ENCODE measurements around the gene PLXNA3.
A peak's percentile ranks its signal among the peaks of the same experiment; 100 is the strongest.

PLXNA3 gene

DNA sequence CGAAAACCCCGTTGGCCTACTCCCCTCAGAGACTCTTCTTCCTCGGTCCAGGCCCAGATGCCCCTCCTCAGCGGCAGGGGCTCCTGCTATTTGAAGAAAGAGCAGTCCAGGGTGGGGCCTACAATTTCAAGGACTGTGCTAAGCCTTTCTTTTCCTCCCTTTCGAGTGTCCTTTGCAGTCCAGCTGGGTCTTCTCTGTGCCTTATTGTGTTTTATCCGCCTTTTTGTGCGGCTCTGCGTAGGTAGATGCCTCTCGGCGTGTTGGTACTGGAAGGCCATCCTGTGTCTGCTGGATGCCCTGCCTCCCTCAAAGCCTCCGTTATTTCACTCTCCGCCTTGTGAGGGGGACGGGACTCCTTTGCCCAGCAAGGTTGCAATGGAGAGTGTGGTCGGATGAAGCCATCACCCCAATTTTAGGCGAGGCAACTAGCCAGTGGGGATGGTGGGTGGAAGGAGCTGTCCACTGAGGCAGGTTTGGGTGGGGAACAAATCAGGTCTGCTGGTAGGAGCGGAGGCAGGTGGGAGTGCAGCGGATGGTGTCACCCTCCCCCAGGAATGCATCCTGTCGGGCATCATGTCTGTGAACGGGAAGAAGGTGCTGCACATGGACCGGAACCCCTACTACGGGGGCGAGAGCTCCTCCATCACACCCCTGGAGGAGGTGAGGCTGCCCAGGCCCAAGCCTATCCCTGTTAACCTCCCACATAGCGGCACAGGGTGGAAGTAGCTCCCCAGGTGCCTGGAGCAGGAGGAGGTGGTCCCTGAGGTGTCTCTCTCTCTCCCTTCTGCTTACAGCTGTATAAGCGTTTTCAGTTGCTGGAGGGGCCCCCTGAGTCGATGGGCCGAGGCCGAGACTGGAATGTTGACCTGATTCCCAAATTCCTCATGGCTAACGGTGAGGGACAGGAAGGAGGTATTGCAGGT lies 19.8 kb upstream of the PLXNA3 start:
- Histone ChIP-seq H3K9ac (ENCODE audit: low read depth, low read length) (no peak overlapping the region), H3K36me3 (ENCODE audit: control insufficient read depth, insufficient read depth, low read length) (peaks cover 36% of the 10 kb centered on the region), H3K4me3 (ENCODE audit: low read depth, low read length) (peak overlapping the region; percentile 59)

GRCh38 chrX:154439841-154440240 lies 18.2 kb upstream of the PLXNA3 start:
- H3K4me3 ChIP-seq (ENCODE audit: low read depth, low read length): no peak overlapping the region
- no peaks in the 10 kb centered on the region for H3K4me1 ChIP-seq (ENCODE audit: control insufficient read depth, insufficient read depth, low read length)
- H3K9ac ChIP-seq (ENCODE audit: low read depth, low read length): no peak overlapping the region
- H3K27me3 ChIP-seq (ENCODE audit: control insufficient read depth, insufficient read depth, low read length): no peaks in the 10 kb centered on the region
- H3K36me3 ChIP-seq (ENCODE audit: control insufficient read depth, insufficient read depth, low read length): peaks cover 36% of the 10 kb centered on the region
- no peaks in the 10 kb centered on the region for H3K9me3 ChIP-seq (ENCODE audit: control insufficient read depth, insufficient read depth, low read length)

More for the DNA sequence above, 19.8 kb upstream of the PLXNA3 start:
- no peaks in the 10 kb centered on the region for H3K4me1 ChIP-seq (ENCODE audit: control insufficient read depth, insufficient read depth, low read length)
- no peaks in the 10 kb centered on the region for H3K9me3 ChIP-seq (ENCODE audit: control insufficient read depth, insufficient read depth, low read length)
- no peaks in the 10 kb centered on the region for H3K27me3 ChIP-seq (ENCODE audit: control insufficient read depth, insufficient read depth, low read length)

DNA sequence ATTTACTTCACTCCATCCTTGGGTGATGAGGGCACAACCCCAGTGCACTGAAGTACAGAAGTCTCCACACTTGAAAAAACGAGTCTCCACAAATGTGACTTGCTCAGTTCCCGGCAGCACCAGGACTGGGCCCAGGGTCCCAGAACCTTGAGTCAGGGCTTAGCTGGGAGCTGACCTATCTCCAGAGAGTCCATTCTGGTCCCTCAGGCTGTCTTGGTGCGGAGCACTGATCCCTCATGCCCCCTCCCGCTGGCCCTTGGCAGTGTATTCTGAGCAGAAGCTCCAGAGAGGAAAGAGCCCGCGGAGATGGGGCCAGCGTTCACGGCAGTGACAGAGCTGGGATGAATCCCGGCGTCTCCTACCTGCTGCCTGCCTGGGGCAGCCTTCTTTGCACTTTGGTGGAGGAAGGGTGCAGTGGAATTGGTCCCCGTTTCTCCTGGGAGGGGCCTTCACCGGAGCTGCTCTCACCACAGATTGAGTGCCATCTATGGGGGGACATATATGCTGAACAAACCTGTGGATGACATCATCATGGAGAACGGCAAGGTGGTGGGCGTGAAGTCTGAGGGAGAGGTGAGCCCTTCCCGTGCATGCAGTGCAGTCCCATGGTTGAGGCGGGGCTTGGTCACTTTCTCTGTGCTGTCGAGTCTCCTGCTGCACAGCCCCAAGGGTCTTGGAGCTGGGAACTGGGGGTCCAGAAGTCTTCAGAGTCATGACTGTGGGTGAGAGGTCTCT lies 17.3 kb upstream of the PLXNA3 start:
- Histone ChIP-seq H3K4me3 (ENCODE audit: low read depth, low read length) (no peak overlapping the region), H3K9ac (ENCODE audit: low read depth, low read length) (no peak overlapping the region), H3K36me3 (ENCODE audit: control insufficient read depth, insufficient read depth, low read length) (peaks cover 35% of the 10 kb centered on the region), H3K4me1 (ENCODE audit: control insufficient read depth, insufficient read depth, low read length) (no peaks in the 10 kb centered on the region), H3K9me3 (ENCODE audit: control insufficient read depth, insufficient read depth, low read length) (no peaks in the 10 kb centered on the region), H3K27me3 (ENCODE audit: control insufficient read depth, insufficient read depth, low read length) (no peaks in the 10 kb centered on the region)

GRCh38 chrX:154441564-154441963 lies 16.5 kb upstream of the PLXNA3 start:
- H3K9me3 ChIP-seq (ENCODE audit: control insufficient read depth, insufficient read depth, low read length): no peaks in the 10 kb centered on the region
- H3K36me3 ChIP-seq (ENCODE audit: control insufficient read depth, insufficient read depth, low read length): peaks cover 40% of the 10 kb centered on the region
- no peaks in the 10 kb centered on the region for H3K27me3 ChIP-seq (ENCODE audit: control insufficient read depth, insufficient read depth, low read length)
- no peaks in the 10 kb centered on the region for H3K4me1 ChIP-seq (ENCODE audit: control insufficient read depth, insufficient read depth, low read length)
- no peak overlapping the region for H3K9ac ChIP-seq (ENCODE audit: low read depth, low read length)
- H3K4me3 ChIP-seq (ENCODE audit: low read depth, low read length): no peak overlapping the region

DNA sequence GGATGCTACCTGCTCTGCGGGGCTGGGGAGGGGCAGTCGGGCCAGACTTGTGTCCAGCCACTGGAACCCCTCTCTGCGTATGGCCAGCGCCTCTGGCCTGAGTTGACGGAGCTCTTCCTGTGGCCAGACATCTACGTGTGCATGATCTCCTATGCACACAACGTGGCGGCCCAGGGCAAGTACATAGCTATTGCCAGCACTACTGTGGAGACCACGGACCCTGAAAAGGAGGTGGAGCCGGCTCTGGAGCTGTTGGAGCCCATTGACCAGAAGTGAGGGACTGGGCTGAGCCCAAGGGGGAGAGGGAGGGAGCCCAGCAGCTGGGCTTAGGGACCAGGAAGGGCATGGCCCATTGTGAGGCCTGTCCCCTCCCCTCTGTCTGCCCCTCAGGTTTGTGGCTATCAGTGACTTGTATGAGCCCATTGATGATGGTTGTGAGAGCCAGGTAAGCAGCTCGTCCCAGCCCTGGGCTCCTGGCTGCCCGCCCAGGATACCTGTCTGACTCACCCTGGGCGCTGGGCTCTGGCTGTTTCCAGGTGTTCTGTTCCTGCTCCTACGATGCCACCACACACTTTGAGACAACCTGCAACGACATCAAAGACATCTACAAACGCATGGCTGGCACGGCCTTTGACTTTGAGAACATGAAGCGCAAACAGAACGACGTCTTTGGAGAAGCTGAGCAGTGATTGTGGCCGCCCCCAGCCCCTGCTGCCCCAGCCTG lies 15.9 kb upstream of the PLXNA3 start:
- Histone ChIP-seq H3K4me1 (ENCODE audit: control insufficient read depth, insufficient read depth, low read length) (no peaks in the 10 kb centered on the region), H3K9me3 (ENCODE audit: control insufficient read depth, insufficient read depth, low read length) (no peaks in the 10 kb centered on the region), H3K4me3 (ENCODE audit: low read depth, low read length) (no peak overlapping the region), H3K27me3 (ENCODE audit: control insufficient read depth, insufficient read depth, low read length) (no peaks in the 10 kb centered on the region), H3K9ac (ENCODE audit: low read depth, low read length) (no peak overlapping the region), H3K36me3 (ENCODE audit: control insufficient read depth, insufficient read depth, low read length) (peaks cover 40% of the 10 kb centered on the region)

DNA sequence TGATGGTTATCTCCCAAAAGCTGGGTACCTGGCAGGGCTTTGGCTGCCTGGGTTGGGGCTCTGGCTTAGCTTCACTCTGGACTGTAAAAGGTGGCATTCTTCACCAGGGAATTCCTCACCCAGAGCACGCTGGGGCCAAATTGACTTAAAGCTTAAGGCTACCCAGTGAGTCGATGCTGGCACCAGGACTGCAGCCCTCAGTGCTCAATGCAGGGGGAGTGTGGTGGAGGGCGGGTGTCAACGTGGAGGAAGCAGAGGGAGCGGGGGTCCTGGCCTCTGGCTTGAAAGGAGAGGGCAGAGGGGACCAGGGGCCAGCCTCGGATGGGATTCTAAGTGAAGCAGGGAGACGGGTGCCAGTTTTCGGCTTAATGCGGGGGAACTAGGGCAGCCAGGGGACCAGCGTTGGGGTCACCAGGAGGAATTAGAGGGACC lies 14.6 kb upstream of the PLXNA3 start:
- no peaks in the 10 kb centered on the region for H3K4me1 ChIP-seq (ENCODE audit: control insufficient read depth, insufficient read depth, low read length)
- H3K9me3 ChIP-seq (ENCODE audit: control insufficient read depth, insufficient read depth, low read length): no peaks in the 10 kb centered on the region
- no peak overlapping the region for H3K9ac ChIP-seq (ENCODE audit: low read depth, low read length)
- peak overlapping the region; percentile 35 for H3K4me3 ChIP-seq (ENCODE audit: low read depth, low read length)
- H3K27me3 ChIP-seq (ENCODE audit: control insufficient read depth, insufficient read depth, low read length): no peaks in the 10 kb centered on the region
- peaks cover 44% of the 10 kb centered on the region for H3K36me3 ChIP-seq (ENCODE audit: control insufficient read depth, insufficient read depth, low read length)

GRCh38 chrX:154443992-154444754 lies 13.9 kb upstream of the PLXNA3 start, which contains the start of gene FAM50A:
Gene FAM50A (plus strand): TSS chrX:154444141. CDS start chrX:154444236, 95 bp downstream.
- Histone ChIP-seq H3K36me3 (ENCODE audit: control insufficient read depth, insufficient read depth, low read length) (peaks cover 47% of the 10 kb centered on the region), H3K4me1 (ENCODE audit: control insufficient read depth, insufficient read depth, low read length) (no peaks in the 10 kb centered on the region), H3K27me3 (ENCODE audit: control insufficient read depth, insufficient read depth, low read length) (no peaks in the 10 kb centered on the region), H3K9me3 (ENCODE audit: control insufficient read depth, insufficient read depth, low read length) (no peaks in the 10 kb centered on the region), H3K4me3 (ENCODE audit: low read depth, low read length) (peak within 1 kb of the TSS; percentile 52), H3K9ac (ENCODE audit: low read depth, low read length) (no peak within 1 kb of the TSS)

- no peaks in the 10 kb centered on the region for H3K9me3 ChIP-seq (ENCODE audit: control insufficient read depth, insufficient read depth, low read length)
- H3K4me3 ChIP-seq (ENCODE audit: low read depth, low read length): peak overlapping the region; percentile 52
- H3K27me3 ChIP-seq (ENCODE audit: control insufficient read depth, insufficient read depth, low read length): no peaks in the 10 kb centered on the region
- H3K9ac ChIP-seq (ENCODE audit: low read depth, low read length): no peak overlapping the region
- H3K4me1 ChIP-seq (ENCODE audit: control insufficient read depth, insufficient read depth, low read length): no peaks in the 10 kb centered on the region
- H3K36me3 ChIP-seq (ENCODE audit: control insufficient read depth, insufficient read depth, low read length): peaks cover 45% of the 10 kb centered on the region
Observed at GRCh38 chrX:154444755-154445246, 13.3 kb upstream of the PLXNA3 start.

GRCh38 chrX:154445776-154446175 lies 12.3 kb upstream of the PLXNA3 start:
- Histone ChIP-seq H3K27me3 (ENCODE audit: control insufficient read depth, insufficient read depth, low read length) (no peaks in the 10 kb centered on the region), H3K9me3 (ENCODE audit: control insufficient read depth, insufficient read depth, low read length) (no peaks in the 10 kb centered on the region), H3K36me3 (ENCODE audit: control insufficient read depth, insufficient read depth, low read length) (peaks cover 47% of the 10 kb centered on the region), H3K9ac (ENCODE audit: low read depth, low read length) (no peak overlapping the region), H3K4me3 (ENCODE audit: low read depth, low read length) (no peak overlapping the region), H3K4me1 (ENCODE audit: control insufficient read depth, insufficient read depth, low read length) (no peaks in the 10 kb centered on the region)

DNA sequence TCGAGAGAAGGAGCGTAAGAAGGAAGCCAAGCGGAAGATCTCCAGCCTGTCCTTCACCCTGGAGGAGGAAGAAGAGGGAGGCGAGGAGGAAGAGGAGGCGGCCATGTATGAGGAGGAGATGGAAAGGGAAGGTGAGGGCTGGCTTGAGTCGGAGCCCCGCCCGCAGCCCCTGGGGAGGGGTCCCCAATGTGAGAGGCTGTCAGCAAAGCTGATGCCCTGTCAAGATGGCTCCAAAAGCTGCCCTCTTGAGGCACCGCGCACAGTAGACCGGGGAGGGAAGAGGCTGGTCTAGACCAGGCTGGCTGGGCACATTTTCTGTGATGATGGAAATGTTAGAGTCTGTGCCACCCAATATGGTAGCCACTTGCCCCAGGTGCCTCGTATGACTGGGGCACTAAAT lies 11.7 kb upstream of the PLXNA3 start:
- Histone ChIP-seq H3K4me3 (ENCODE audit: low read depth, low read length) (no peak overlapping the region), H3K9ac (ENCODE audit: low read depth, low read length) (no peak overlapping the region), H3K9me3 (ENCODE audit: control insufficient read depth, insufficient read depth, low read length) (no peaks in the 10 kb centered on the region), H3K4me1 (ENCODE audit: control insufficient read depth, insufficient read depth, low read length) (no peaks in the 10 kb centered on the region), H3K36me3 (ENCODE audit: control insufficient read depth, insufficient read depth, low read length) (peaks cover 45% of the 10 kb centered on the region), H3K27me3 (ENCODE audit: control insufficient read depth, insufficient read depth, low read length) (no peaks in the 10 kb centered on the region)

- Histone ChIP-seq H3K9ac (ENCODE audit: low read depth, low read length) (no peak overlapping the region), H3K9me3 (ENCODE audit: control insufficient read depth, insufficient read depth, low read length) (no peaks in the 10 kb centered on the region), H3K27me3 (ENCODE audit: control insufficient read depth, insufficient read depth, low read length) (no peaks in the 10 kb centered on the region), H3K4me1 (ENCODE audit: control insufficient read depth, insufficient read depth, low read length) (no peaks in the 10 kb centered on the region), H3K4me3 (ENCODE audit: low read depth, low read length) (no peak overlapping the region), H3K36me3 (ENCODE audit: control insufficient read depth, insufficient read depth, low read length) (peaks cover 32% of the 10 kb centered on the region)
Observed at GRCh38 chrX:154448484-154448883, 9.6 kb upstream of the PLXNA3 start.

Data from iPS-15b (cell line).